ENCODE data around the gene SLC37A1.
A peak's percentile ranks its signal among the peaks of the same experiment; 100 is the strongest.

Gene SLC37A1

DNA sequence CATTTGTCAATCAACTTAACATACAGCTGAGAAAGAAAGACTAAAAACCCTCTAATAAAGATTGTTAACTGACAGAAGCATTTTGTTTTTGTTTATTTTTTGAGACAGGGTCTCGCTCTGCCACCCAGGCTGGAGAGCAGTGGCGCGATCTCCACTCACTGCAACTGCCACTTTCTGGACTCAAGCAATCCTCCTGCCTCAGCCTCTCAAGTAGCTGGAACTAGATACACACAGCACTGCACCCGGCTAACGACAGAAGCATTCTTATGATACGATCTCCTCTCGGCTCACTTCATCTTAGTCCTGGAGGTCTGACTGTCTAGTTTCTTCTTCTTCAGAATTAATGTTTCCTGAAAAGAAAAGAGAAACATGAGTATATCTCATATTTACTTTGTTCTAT is 41.1 kb upstream of the SLC37A1 start:
- TF ChIP-seq, protein P1, sequence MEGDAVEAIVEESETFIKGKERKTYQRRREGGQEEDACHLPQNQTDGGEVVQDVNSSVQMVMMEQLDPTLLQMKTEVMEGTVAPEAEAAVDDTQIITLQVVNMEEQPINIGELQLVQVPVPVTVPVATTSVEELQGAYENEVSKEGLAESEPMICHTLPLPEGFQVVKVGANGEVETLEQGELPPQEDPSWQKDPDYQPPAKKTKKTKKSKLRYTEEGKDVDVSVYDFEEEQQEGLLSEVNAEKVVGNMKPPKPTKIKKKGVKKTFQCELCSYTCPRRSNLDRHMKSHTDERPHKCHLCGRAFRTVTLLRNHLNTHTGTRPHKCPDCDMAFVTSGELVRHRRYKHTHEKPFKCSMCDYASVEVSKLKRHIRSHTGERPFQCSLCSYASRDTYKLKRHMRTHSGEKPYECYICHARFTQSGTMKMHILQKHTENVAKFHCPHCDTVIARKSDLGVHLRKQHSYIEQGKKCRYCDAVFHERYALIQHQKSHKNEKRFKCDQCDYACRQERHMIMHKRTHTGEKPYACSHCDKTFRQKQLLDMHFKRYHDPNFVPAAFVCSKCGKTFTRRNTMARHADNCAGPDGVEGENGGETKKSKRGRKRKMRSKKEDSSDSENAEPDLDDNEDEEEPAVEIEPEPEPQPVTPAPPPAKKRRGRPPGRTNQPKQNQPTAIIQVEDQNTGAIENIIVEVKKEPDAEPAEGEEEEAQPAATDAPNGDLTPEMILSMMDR (IDR thresholded peaks at IDR 0.05; ENCODE audit: insufficient read depth, low read length, poor library complexity, severe bottlenecking) = no peak
- no peak for DNase-seq (ENCODE audit: extremely low read depth, insufficient read length)
- Histone ChIP-seq H3K27me3 (replicated peaks; ENCODE audit: control insufficient read depth, insufficient read depth, low read length) (no peaks in the 10 kb centered on the region), H3K4me3 (replicated peaks; ENCODE audit: low read depth, low read length) (no peak overlapping the region), H3K36me3 (ENCODE audit: control insufficient read depth, insufficient read depth, low read length) (no peaks in the 10 kb centered on the region)

DNA sequence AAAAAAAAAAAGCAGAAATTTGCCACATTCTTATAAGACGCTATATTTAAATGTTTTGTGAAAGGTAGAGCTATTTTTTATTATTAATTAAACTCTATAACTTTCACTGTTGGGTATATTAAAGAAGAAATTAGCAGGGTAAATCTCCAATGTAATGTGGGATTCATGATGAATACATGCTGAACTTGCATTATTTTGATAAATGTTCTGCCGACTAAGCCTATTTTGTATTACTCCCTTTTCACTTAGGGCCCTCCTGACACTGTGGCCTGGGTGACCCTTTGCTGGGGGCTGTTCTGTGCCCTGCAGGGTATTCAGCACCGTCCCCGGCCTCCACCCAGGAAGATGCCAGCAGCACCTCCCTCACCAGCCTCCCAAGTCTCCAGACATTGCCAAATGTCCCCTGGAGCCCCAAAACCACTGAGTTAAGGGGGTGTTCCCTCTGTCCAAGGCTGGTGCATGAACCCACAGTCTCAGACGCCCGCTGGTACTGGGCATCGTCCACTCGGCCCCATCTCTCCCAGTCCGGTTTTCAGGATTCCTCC is 40.1 kb upstream of the SLC37A1 start:
- H3K27me3 ChIP-seq (replicated peaks; ENCODE audit: control insufficient read depth, insufficient read depth, low read length) = no peaks in the 10 kb centered on the region
- no peak overlapping the region for H3K4me3 ChIP-seq (replicated peaks; ENCODE audit: low read depth, low read length)
- no peak for DNase-seq (ENCODE audit: extremely low read depth, insufficient read length)
- no peaks in the 10 kb centered on the region for H3K36me3 ChIP-seq (ENCODE audit: control insufficient read depth, insufficient read depth, low read length)
- TF ChIP-seq, protein P1 (IDR thresholded peaks at IDR 0.05; ENCODE audit: insufficient read depth, low read length, poor library complexity, severe bottlenecking) = no peak

DNA sequence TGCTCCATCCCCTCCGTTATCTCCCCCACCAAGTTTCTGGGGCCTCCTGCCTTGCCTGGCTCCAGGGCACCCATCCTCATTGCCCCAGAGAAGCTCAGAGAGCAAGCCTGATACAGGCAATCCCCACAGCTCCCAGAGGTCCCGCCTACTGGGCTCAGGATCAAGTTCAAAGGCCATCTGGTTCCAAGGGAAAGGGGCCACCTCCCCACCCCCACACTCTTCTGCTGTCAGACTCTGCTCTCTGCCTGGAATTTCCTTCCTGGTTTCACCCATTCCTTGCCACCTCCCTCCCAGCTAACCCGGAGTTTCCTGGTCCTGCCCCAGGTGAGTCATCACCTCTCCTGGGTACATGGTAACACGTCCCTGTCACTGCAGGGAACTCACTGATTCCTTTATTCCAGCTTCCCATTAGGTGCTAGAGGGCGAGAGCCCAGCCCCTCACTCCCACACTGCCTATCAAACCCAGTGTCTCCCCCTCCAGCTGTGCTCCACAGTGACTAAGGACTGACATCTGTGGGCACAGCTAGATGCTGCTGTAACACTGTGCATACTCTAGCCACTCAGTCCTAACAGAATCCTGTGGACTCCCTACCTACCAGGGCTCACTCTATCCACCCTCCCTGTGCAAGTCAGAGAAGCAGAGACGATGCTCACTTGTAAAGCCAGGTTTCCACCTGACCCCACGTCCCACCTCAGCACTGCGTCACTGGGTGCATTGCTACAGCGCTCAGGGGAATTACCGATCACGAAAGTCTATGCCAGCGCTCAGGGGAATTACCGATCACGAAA is 39.4 kb upstream of the SLC37A1 start:
- Histone ChIP-seq H3K4me3 (replicated peaks; ENCODE audit: low read depth, low read length) (no peak overlapping the region), H3K36me3 (ENCODE audit: control insufficient read depth, insufficient read depth, low read length) (no peaks in the 10 kb centered on the region), H3K27me3 (replicated peaks; ENCODE audit: control insufficient read depth, insufficient read depth, low read length) (no peaks in the 10 kb centered on the region)
- TF ChIP-seq, protein P1 (IDR thresholded peaks at IDR 0.05; ENCODE audit: insufficient read depth, low read length, poor library complexity, severe bottlenecking) = no peak
- peak; percentile 40 for DNase-seq (ENCODE audit: extremely low read depth, insufficient read length)

DNA sequence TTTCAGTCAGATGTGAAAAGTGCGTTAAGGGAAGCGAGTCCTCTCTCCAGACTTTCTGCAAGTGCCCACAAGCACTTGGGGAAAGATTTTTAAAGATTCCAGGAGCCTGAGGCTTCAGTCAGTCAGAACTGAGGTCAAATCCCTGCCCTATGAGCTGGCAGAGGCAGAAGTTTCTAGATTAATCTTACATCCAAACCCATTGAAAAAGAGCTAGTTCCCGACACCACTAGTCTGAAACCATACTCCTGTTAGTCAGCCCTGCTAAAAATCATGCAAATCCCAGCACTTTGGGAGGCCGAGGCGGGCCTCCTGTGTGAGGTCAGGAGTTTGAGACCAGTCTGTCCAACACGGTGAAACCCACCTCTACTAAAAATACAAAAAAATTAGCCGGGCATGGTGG is 38.6 kb upstream of the SLC37A1 start:
- no peaks in the 10 kb centered on the region for H3K36me3 ChIP-seq (ENCODE audit: control insufficient read depth, insufficient read depth, low read length)
- H3K27me3 ChIP-seq (replicated peaks; ENCODE audit: control insufficient read depth, insufficient read depth, low read length) = no peaks in the 10 kb centered on the region
- no peak for DNase-seq (ENCODE audit: extremely low read depth, insufficient read length)
- no peak overlapping the region for H3K4me3 ChIP-seq (replicated peaks; ENCODE audit: low read depth, low read length)
- TF ChIP-seq, protein P1 (IDR thresholded peaks at IDR 0.05; ENCODE audit: insufficient read depth, low read length, poor library complexity, severe bottlenecking) = no peak

DNA sequence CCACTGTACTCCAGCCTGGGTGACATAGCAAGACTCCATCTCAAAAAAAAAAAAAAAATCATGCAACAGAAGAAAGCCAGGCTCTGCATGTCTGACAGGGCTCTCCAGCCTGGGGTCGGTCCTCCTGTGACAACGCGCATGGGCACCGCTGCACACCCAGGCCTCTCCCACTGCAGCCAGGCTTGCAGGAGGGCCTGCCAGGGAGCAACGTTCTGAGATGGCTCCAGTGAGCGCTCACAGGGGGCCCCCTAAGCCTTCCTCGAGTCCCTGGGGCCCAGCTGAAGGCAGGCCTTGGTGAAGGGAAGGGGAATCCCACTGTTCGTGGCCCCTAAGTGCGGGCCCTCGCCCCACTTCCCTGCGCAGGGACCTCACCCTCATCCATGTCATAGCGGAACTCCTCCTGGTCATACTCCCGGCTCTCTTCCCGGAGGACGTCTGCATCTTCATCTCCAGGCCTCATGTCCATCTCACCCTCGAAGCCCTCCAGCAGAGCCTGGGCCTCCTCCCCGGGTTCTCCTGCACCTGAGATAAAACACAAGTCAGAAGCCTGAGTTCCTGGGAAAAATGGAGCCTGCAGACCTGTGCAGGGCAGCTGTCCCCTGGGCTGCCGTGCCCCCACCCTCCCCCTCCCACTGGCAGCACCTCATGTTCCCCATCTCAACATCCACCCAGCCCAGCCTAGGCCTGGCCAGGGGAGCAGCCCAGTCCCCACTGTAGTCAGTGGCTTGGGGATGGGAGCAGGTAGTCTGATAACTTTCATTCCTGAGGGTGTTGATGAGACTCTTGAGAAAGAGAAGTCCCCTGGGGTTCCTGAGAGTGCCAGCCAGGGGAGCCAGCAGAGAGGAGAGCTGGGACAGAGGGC is 37.9 kb upstream of the SLC37A1 start:
- H3K36me3 ChIP-seq (ENCODE audit: control insufficient read depth, insufficient read depth, low read length) = no peaks in the 10 kb centered on the region
- DNase-seq (ENCODE audit: extremely low read depth, insufficient read length) = no peak

More for the DNA sequence above, 37.9 kb upstream of the SLC37A1 start:
- TF ChIP-seq, protein P1 (IDR thresholded peaks at IDR 0.05; ENCODE audit: insufficient read depth, low read length, poor library complexity, severe bottlenecking) = no peak
- Histone ChIP-seq H3K27me3 (replicated peaks; ENCODE audit: control insufficient read depth, insufficient read depth, low read length) (no peaks in the 10 kb centered on the region), H3K4me3 (replicated peaks; ENCODE audit: low read depth, low read length) (no peak overlapping the region)

Data from GM06990 (cell line).